ENCODE measurements around the gene MORN4.
"Not testable (repeated sequence)": the region's sequence is repeated elsewhere in the genome, so short reads cannot be mapped to it uniquely, and the experiment has no call there.

Gene MORN4

DNA sequence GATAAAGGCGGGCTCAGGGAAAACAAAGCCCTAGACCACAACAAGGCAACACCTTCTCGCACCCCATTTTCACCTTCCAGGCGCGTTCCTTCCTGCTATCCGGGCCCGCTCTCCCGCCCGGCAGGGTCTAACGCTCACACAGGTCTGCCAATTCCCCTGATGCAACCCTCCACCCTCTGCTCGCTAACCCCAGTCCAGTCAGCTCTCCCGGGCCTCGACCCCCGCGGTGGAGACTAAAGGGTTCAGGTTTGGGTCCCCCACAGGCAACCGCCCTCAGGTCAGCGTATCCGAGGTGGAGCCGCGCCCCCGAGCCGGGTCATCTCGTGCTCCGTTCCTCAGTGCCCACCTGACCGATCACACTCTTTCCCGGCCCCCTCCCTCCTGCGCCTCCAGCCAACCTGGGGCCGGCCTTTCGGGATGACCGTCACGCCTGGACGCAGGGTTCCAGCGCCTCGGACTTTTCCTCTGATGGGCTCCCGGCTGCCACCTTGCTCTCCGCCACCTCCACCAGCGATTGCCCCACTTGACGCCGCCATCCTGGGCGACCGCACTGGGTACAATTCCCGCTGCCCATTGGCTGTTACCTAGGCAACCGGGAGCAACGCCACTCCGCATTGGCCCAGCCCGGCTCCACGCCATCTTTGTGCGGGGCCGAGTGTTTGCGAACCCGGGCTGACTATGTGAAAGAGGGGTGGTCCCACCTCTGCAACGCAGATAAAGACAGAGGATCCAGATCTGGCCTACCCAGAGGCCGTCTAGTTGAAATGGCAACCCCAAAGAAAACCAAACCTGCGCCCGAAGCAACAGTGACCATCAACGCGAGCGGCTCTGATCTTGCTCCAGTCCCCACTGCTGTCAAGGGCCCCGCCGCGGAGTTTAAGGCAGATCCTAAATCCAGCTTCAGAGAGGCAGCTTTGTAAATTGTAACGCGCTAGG lies at the start of gene MORN4:
MORN4 (minus strand) TSS at position 552 of the 936 bp plus-strand sequence. CDS start 13,847 bp downstream, outside the sequence.
- DNase-seq = peak; percentile 65

DNA sequence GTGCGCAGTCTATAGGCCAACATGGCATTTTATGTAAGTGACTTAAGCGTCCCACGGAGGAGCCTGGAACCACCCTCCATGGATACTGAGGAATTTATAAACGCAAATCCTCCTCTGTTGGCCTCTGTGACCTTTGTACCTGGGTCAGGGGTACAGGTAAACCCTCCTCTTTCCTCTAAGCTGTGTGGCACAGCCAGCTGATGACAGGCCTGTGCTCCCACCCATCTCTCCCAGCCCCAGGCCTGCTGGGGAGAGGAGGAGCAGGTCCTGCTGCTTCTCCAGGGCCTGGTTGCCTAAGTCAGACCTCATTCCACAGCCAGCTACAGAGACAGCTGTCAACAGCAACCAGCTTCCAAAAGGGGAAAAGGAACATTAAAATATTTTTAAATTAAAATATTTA lies 48.7 kb upstream of the MORN4 start:
- no peak for DNase-seq

DNA sequence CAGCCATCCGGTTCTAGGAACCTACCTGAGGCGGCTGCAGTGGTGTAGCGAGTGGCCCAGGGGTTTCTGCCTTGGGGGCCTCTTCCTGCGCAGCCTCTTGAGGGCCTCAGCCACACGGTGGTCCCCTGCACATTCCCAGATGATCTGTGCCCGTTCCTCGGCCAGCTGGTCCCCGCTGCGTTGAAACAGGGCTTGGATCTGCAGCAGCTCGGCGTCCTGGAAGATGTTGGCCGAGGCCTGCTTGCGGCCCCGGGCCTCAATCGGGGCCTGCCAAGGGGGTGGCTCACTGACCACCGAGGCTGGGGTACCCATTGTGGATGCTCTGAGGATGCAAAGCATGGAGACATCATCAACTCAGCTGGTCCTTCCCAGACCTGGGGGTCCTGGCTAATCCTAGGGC lies 46.3 kb upstream of the MORN4 start:
- no peak for DNase-seq

DNA sequence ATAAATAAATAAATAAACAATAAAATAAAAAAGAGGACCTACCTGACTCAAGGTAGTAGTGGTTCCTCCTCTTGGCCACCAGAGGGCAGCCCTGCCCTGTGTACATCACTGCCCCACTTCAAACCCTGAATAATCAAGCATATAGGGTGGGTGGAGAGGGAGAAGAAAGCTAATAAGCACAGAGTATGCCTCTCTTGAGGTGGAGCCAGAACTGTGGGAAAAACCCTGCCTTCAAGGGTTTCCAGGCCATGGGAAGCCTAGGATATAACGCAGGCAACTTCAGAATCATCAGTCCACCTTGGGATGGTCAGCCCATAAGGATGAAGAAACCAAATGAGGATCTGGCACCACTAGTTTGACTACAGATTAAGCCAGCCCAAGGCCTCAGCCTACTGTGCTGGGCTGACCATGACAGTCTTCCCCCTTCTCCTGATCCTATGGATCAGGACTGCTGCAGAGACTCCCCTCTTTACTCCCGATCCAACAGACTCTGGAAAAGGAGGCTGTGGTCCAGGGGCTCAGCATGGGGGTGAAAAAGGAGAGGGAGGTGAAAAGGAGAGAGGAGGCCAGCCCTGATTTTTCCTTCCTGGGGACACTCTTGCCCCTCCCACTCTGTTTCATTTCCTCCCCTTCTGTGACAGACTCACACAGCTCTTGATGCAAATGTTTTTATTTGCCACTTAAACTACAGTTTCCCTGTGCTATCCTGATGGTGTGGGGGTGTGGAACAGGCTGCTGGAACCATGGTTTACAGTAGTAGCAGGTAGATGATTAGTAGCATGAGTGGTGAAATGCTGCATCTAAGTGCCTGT lies 43.7 kb upstream of the MORN4 start:
- DNase-seq = no peak

DNA sequence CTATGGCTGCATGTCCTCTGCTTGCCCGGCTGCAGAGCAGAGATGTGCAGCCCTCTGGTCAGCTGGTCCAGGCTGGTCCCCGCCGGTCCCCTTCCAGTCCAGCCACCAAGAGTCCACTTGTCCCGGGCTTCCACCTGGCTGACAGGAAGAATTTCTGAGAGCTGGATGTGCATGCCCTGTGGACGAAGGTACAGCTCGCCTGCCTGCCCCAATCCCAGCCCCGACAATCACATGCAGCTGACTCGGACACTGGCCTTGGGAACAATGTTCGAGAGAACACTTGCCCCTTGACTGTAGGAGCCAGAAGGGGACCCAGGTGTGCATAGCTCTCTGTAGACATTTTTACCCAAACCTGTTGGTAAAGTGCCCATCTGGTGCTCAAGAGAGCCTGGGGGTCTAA lies 41.9 kb upstream of the MORN4 start:
- no peak for DNase-seq

DNA sequence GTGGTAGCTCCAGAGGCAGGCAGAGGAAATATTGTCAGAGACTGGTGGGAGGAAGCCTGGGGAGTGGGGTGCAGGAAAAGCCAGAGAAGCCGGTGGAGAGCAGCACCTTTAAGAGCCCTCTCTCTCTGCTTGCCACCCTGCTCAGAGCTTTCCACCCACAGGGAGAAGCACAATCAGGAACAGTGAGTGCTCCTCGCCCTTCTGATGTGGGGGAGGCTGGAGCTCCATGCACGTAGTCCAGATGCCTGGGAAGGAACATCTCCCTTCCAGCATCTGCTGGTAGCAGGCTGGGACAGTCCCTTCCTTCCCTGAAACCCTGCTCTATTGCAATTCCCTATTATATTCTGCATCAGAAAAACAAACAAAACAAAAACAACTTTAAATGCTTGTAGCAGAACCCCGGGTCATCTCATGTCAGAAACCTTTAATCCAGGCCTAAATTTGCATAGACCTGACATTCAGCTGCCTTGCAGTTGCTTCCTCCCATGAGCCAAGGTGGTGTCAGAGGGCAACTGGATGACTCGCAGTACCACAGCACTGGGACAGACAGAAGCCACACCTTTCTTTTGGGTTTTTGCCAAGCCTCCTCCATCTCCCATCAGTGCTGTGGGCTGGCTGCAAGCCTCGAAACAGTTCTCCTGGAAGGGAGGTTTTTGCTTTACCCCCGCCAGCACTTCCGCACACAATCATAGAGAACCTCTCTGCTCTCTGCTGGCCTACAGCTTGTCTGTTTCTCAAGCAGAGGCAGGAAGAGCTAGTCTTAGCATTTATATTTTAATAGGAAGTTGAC lies 40.6 kb upstream of the MORN4 start:
- no peak for DNase-seq

DNA sequence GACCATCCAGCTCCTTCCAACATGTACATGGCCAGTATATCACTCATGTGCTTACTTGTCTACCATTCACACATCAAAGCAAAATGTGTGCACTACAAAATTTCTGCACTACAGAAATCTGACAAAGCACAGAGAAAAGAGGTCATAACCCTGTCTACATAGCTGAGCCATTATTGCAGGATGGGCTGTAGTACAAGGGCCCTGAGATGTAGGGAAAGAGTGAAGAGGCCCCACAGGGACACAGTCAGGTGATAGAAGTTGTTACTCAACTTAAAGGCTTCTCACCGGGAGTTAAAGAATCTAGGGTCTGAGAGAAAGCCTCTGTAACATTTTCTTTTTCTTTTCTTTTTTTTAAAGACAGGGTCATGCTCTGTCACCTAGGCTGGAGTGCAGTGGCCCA lies 36.3 kb upstream of the MORN4 start:
- DNase-seq = no peak

DNA sequence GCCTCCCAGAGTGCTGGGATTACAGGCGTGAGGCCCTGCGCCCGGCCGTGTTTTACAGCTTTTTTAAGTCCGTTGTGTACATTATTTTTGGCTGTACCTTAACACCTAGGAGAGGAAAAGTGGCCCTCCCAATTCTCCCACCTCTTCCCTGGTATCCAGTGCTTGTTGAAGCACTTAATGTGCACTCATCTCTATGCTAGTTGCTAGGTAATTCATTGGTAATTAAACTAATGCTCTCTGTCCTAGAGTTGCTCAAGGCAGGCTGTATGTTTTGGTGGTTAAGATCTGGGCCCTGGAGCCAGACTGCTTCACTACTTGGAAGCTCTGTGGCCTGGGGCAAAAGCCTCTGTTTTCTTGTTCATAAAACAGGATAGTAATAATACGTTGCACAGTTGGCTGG lies 34.2 kb upstream of the MORN4 start:
- DNase-seq = no peak

DNA sequence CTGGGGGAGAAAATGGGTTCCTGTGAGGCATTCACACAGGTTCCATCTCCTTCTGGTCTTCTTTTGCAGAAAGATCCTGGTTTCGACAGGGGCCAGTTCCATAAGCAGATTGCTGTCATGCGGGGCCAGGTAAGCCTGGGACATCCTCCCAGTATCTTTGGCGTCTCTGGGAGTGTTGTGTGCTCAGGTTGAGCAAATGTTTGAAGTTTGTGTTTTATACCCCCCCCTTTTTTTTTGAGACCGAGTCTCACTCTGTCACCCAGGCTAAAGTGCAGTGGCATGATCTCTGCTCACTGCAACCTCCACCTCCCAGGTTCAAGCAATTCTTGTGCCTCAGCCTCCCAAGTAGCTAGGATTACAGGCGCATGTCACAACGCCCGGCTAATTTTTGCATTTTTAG lies 33.7 kb upstream of the MORN4 start:
- DNase-seq = no peak

DNA sequence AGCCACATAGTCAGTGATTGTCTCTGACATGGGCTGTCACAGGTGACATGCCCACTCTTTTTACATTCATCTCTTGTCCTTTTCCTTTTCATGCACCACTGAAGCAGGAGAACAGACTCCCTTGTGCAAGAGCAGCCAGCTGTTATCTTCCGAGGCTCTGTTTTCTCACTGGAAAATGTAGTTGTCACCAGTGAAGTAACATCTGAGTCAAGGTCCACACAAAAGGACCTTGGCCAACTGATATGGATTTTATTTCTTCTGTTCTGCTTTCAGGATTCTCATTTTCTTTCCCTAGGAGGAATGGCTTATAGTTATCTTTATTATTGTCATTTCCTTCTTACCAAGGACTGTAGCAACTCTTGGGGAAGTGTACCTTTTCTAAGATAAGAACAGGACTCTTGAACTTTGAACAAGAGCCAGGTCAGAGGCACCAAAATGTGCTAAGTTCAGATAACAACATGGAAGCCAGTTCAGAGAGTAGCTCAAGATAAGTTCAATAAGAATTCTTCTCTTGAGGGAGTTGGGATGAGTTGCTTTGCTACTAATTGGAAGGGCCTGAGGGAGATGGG lies 31.1 kb upstream of the MORN4 start:
- no peak for DNase-seq

DNA sequence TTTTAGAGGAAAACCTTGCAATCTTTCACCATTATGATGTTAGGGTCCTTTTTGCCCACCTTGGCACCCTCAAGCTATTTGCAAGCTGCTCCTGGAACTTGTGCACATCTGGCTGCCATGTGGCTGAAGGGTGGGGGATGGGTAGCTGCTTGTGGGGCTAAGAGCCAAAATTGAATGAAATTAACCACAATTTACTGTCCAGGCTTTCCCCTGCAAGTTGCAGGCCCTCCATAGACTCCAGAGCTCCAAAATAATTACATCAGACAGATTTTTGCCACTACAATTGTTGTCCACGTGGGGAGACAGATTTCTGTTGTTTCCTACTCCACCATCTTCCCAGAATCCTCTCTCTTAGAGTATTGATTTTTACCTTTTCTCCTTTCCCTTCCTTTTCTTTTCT lies 26.3 kb upstream of the MORN4 start:
- DNase-seq = no peak

DNA sequence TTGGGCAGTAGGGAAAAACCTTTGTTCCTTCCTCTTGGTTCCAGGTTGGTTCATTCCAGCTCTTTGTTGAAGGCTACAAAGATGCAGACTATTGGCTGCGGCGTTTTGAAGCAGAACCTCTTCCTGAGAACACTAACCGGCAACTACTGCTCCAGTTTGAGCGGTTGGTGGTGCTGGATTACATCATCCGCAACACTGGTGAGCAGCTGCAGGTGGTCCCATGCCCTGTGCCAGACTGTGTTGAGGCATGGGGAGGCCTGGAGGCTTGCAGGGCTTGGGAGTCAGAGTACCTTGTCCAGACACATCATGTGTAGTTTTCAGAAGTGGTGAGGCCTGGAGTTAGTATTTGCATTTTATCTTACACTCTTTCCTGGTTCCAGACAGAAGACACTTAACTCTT lies 23.5 kb upstream of the MORN4 start:
- DNase-seq = no peak

DNA sequence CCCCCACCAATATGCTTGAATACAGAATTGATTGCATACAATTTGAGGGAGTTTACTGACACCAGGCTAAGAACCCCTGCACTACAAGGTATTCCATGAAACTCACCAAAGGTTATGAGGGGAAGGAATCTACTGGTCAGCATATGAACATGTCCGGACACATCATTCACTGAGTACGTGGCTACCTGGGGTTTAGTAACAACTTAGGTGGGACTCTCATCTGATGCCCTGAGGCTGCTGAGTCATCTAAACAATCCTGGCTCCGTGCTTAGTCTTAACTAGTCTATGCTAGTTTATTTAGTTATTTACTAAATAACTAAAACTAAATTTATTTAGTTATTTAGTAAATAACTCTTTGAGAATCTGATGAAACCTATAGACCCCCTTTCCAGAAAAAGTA lies 18.5 kb upstream of the MORN4 start:
- DNase-seq = no peak

DNA sequence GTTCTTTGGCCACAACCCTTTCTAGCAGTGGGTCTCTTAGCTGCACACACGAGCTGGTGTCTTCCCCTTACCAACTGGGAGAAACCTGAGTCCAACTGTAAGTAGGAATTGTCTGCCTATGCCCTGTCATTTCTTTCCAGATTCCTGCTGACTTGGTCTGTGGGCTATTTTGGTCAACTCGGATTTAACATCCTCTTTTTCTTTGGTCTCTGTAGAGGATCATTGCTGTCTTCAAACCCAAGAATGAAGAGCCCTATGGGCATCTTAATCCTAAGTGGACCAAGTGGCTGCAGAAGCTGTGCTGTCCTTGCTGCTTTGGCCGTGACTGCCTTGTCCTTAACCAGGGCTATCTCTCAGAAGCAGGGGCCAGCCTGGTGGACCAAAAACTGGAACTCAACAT lies 17.4 kb upstream of the MORN4 start:
- DNase-seq = no peak

DNA sequence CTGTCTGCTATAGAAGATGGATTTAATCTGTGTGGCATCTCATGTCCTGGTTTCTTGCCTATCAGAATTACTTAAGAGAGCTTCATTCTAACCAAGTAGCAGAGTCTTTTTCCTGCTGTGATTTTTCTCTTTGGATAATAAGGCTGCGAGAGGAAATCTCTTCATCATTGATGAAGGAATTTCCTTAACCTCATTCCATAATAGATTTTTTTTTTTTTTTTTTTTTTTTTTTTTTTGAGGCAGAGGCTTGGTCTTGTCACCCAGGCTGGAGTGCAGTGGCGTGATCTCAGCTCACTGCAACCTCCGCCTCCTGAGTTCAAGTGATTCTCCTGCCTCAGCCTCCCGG lies 16.1 kb upstream of the MORN4 start:
- not testable (repeated sequence) for DNase-seq

DNA sequence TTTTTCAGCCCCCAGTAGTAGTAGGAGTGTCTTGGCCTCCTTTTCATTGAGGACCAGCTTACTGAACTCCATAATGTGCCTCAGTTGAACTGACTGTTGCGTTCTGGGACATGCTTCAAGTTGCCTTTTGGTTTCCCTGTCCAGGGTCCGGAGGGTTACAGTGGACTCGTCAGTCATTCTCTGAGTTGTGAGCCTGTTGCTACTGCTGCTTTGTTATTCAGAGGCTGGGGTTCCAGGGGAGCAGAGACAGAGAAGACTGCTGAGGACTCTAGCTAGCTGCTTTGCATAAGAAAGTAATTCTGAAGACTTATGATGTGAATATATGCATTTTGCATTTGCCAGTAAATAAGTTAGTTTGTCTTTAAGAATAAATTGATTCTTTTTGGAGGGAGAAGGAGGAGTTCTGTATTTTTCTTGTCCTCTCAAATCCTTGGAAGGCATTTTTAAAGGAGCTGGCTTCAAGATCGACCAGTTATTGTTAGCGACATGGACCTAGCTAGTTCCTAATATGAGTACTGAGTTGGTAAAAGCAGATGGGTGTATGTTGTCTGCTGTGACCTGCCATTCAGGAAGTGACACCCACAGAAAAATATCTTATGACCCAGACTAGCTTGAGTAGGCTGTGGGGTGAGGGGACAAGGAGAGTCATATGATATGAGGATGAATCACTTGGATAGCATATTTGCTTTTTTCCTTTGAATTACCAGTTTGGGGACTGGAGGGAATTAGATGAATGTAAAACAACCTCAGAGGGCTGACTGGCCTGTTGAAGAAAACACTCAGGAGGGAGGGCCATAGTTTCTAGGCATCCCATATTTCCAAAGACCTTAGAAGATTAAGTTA lies 15.5 kb upstream of the MORN4 start:
- DNase-seq = no peak

DNA sequence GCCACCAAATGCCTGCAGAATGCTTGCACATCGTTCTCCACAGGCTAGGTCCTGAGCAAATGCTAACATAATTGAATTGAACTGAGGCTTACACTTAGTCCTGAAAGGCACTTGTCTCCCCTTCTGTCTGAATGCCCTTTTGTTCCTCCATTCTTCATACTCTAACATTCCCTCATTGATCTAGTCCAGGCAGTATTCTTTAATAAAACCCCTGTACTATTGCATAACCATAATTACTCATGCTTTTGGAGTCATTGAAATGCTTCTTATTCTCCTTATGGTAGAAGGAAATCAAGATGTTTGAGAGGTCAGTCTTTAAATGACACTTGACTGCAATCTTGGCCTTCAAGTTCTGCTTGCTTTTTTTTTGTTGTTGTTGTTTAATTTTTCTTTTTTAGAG lies 14.3 kb upstream of the MORN4 start:
- DNase-seq = no peak

DNA sequence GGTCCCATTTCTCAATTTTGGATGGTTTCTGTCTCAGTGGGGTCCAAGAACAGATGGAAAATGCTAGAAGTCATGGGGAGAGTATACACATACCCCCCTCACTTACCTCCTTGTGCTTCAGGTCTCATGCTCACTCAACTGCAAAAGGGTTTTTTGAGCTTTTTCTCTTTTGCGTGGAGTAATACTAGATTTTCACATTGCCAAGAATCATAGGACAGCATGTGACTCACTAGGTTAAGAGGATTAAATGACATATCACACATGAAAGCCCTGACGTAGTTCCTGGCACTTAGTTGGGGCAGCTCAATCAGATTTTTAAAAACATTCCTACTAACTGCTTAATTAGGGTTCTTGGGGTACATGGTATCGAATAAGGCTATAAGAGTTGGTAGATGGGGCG lies 11.6 kb upstream of the MORN4 start:
- DNase-seq = no peak

DNA sequence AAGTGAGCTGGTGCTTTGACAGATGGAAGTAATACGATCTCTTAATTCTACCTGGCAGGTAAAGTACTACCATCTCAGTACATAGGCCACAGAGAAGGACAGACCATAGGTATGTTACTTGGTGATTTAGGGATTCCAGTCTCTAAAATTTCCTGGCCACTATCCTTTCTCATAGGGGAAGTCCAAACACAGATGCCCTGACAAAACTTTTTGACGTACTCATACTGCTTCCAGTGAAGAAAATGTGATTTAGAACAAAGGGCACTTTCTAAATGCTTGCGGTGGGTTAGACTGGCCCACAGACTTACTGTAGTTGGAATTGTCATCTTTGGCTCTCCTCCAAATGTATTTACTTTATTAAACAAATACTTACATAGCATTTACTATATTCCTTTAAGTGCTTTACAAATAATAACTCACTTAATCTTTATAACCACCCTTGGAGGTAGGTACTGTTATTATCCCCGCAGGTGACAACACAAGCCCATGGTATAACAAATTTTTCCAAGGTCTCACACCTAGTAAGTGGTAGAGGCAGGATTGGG lies 10.2 kb upstream of the MORN4 start:
- no peak for DNase-seq

DNA sequence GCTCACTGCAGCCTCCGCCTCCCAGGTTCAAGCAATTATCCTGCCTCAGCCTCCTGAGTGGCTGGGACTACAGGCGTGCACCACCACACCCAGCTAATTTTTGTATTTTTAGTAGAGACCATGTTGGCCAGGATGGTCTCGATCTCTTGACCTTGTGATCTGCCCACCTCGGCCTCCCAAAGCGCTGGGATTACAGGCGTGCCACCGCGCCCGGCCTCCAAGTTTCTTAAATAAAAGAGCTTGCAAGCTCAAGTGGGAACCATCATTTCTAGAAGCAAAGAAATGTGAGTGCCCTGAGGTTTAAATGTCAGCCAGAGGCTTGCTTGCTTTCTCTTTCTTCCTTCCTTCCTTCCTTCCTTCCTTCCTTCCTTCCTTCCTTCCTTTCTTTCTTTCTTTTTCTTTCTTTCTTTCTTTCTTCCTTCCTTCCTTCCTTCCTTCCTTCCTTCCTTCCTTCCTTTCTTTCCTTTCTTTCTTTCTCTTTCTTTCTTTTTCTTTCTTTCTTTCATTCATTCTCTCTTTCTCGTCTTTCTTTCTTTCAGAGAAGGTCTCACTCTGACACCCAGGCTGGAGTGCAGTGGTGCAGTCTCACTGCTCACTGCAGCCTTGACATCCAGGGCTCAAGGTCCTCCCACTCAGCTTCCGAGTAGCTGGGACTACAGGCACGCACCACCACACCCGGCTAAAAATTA lies 9.3 kb upstream of the MORN4 start:
- not testable (repeated sequence) for DNase-seq

All from NCI-H1436 treated with DMSO at 0.1 percent for 48 hours (cell line).